WI38 (cell line): ENCODE results near the gene AIFM2.

ENCODE experiments used
- H3K4me3 ChIP-seq: 2 replicates; pipeline ENCODE4 v1.5.1; 2011; ENCODE audit warnings: low read depth, mild to moderate bottlenecking, control low read depth, low read length
- TF ChIP-seq, protein P1 (sequence below): IDR thresholded peaks from 2 replicates; pipeline ENCODE4 v1.5.1; 2012; ENCODE audit warnings: low read depth, mild to moderate bottlenecking, control low read depth, low read length

The AIFM2 gene

GRCh38 chr10:70115948-70116682 is 16.5 kb downstream of the AIFM2 start:
- TF ChIP-seq, protein P1, sequence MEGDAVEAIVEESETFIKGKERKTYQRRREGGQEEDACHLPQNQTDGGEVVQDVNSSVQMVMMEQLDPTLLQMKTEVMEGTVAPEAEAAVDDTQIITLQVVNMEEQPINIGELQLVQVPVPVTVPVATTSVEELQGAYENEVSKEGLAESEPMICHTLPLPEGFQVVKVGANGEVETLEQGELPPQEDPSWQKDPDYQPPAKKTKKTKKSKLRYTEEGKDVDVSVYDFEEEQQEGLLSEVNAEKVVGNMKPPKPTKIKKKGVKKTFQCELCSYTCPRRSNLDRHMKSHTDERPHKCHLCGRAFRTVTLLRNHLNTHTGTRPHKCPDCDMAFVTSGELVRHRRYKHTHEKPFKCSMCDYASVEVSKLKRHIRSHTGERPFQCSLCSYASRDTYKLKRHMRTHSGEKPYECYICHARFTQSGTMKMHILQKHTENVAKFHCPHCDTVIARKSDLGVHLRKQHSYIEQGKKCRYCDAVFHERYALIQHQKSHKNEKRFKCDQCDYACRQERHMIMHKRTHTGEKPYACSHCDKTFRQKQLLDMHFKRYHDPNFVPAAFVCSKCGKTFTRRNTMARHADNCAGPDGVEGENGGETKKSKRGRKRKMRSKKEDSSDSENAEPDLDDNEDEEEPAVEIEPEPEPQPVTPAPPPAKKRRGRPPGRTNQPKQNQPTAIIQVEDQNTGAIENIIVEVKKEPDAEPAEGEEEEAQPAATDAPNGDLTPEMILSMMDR: peak; percentile 84
- H3K4me3 ChIP-seq: no peak overlapping the region

DNA sequence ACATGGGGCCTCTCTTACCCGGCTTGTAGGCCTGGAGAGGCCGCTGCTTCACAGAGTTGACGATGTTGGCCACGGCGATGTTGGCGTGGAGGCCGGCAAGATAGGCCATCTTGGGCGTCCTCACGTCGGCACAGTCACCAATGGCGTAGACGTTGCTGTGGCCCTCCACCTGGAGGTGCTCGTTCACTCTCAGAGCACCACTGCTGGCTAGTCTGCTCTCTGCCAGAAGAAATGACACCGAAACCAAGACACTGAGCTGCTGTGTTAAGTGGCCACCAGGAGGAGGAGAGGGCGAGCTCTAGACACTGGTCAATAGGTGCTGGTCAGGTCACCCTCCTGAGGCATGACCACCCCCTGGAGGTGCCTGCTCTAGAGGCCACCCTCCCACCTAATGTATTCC is 17.7 kb downstream of the AIFM2 start:
- no peak overlapping the region for H3K4me3 ChIP-seq
- TF ChIP-seq, protein P1: no peak

- H3K4me3 ChIP-seq: no peak overlapping the region
- TF ChIP-seq, protein P1: no peak
Observed at GRCh38 chr10:70112071-70112470, 20.6 kb downstream of the AIFM2 start.

DNA sequence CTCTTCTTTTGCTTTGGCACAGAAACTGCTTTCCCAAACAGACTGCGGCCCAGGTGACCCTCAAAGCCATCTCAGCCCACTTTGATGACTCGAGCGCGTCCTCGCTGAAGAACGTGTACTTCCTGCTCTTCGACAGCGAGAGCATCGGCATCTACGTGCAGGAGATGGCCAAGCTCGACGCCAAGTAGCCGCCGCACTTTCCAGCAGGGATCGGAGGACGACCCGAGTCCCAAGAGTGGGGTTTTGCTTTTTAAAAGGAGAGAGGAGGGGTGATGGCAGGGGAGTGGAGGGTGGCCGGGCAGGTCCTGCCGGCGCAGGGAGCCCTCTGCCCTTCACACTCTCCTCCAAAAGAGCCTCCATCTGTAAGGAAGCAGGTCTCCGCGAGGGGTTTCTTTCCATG is 21.1 kb downstream of the AIFM2 start:
- TF ChIP-seq, protein P1: no peak
- no peak overlapping the region for H3K4me3 ChIP-seq

DNA sequence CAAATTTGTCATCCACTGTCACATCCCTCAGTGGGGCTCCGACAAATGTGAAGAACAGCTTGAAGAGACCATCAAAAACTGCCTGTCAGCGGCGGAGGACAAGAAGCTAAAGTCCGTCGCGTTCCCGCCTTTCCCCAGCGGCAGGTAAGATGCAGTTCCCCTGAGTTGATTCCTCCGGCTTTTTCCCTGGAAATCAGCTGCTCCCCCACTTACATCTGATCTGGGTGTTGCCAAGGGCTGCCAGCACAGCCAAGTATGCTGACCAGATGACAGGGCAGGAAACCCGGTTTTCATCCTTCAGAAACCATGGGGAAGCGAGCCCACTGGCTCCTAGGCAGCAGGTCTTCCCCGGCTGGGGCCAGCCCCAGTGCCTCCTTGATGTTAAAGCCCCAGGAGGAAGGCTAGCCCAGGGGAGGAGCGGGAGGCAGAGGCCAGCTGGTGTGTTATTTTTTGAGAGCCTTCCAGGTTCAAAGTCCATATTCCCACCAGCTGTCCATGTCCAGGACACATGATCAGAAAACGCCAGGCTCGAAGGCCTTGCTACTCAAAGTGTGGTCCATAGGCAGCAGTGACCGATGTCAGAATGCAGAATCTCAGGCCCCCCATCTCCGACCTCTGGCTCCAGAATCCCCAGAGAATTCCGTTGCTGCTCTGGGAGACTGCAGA is 23.4 kb downstream of the AIFM2 start:
- no peak overlapping the region for H3K4me3 ChIP-seq

GRCh38 chr10:70106958-70107791 is 25.4 kb downstream of the AIFM2 start:
- no peak overlapping the region for H3K4me3 ChIP-seq
- TF ChIP-seq, protein P1: peak; percentile 20; the same call in 1 of the 2 replicates

More for the DNA sequence above, 23.4 kb downstream of the AIFM2 start:
- TF ChIP-seq, protein P1: no peak
